A673 (cell line): ENCODE data around the gene INSYN1. TPM values are rescaled to one million over a fixed set of nuclear protein-coding genes. Genes with fewer than 3 reads are reported as not detected.

Experiments
- BruUV-seq: library from RNA; stranded (reverse); fragments of 400-500 nt; replicated peaks from 2 replicates; lab custom pipeline; 2021; lab: Mats Ljungman, UMichigan
- CTCF ChIA-PET: fragments of 300-600 bp; sonication (Branson Sonifier 250); formaldehyde crosslinking; loops from one replicate; lab custom pipeline; 2022; ENCODE audit warnings: antibody characterized with exemption; lab: Charles Lee
- POLR2A ChIA-PET: fragments of 300-600 bp; sonication (Branson Sonifier 250); formaldehyde crosslinking; loops from one replicate; lab custom pipeline; 2022; ENCODE audit warnings: antibody characterized with exemption; ENCODE audit not compliant: low non-redundant PET; lab: Charles Lee
- DNase-seq: peaks from one replicate; pipeline ENCODE4 v3.0.0-alpha.2; 2015; ENCODE audit warnings: low spot score
- H3K27ac ChIP-seq: fragments of 200-600 bp; sonication (generic); 2 replicates; pipeline ENCODE4 v1.5.1; 2016; ENCODE audit warnings: mixed run types, low read depth, mild to moderate bottlenecking, mixed read lengths, antibody characterized with exemption, low read length; ENCODE audit not compliant: poor library complexity, severe bottlenecking
- H3K27me3 ChIP-seq: fragments of 200-600 bp; sonication (generic); replicated peaks from 2 replicates; pipeline ENCODE4 v1.6.1; 2017; ENCODE audit warnings: mixed run types, low read depth, mild to moderate bottlenecking, mixed read lengths, antibody characterized with exemption, low read length; ENCODE audit not compliant: insufficient read depth, poor library complexity
- H3K36me3 ChIP-seq: fragments of 200-600 bp; sonication (generic); 2 replicates; pipeline ENCODE4 v1.6.1; 2016; ENCODE audit warnings: mixed run types, mild to moderate bottlenecking, mixed read lengths, antibody characterized with exemption, low read length; ENCODE audit not compliant: insufficient read depth, poor library complexity, severe bottlenecking
- H3K4me1 ChIP-seq: fragments of 200-600 bp; sonication (generic); 2 replicates; pipeline ENCODE4 v1.6.1; 2017; ENCODE audit warnings: mixed run types, mild to moderate bottlenecking, mixed read lengths, antibody characterized with exemption, low read length; ENCODE audit not compliant: insufficient read depth, poor library complexity, severe bottlenecking
- H3K4me3 ChIP-seq: fragments of 200-600 bp; sonication (generic); 2 replicates; pipeline ENCODE4 v1.5.1; 2016; ENCODE audit warnings: low read depth, mixed run types, mild to moderate bottlenecking, mixed read lengths, low read length; ENCODE audit not compliant: poor library complexity, severe bottlenecking
- H3K9me3 ChIP-seq: fragments of 200-600 bp; sonication (generic); 2 replicates; pipeline ENCODE4 v1.6.1; 2016; ENCODE audit warnings: mixed run types, low read depth, mild to moderate bottlenecking, mixed read lengths, antibody characterized with exemption, low read length; ENCODE audit not compliant: poor library complexity, severe bottlenecking
- CTCF ChIP-seq: fragments of 300-800, 200-600 bp; sonication (generic); conservative IDR thresholded peaks from 2 replicates; pipeline ENCODE4 v1.5.1; 2017; ENCODE audit warnings: low read depth, mild to moderate bottlenecking, antibody characterized with exemption, low read length, moderate library complexity, mixed read lengths
- EZH2 ChIP-seq: fragments of 200-600 bp; sonication (generic); IDR thresholded peaks from 2 replicates; pipeline ENCODE4 v1.6.1; 2017; ENCODE audit warnings: borderline replicate concordance, low read depth, mild to moderate bottlenecking, mixed read lengths, antibody characterized with exemption, low read length; ENCODE audit not compliant: poor library complexity, severe bottlenecking
- intact Hi-C: fragments of 100-400 bp; cut with micrococcal nuclease; formaldehyde crosslinking; loops from one replicate; pipeline ENCODE4 v1.10.0; 2022; ENCODE audit not compliant: unreplicated experiment
- total RNA-seq: library from RNA; stranded (reverse); gene quantifications from 2 replicates; pipeline ENCODE4 v1.2.3, GENCODE V29; 2021

The INSYN1 gene
- total RNA-seq, 1 experiment from 2014 or later, result 0.54 TPM

GRCh38 chr15:73716417-73716816 is 36.7 kb downstream of the INSYN1 start:
- intact Hi-C loops, result no loop called here
- no peak for DNase-seq

DNA sequence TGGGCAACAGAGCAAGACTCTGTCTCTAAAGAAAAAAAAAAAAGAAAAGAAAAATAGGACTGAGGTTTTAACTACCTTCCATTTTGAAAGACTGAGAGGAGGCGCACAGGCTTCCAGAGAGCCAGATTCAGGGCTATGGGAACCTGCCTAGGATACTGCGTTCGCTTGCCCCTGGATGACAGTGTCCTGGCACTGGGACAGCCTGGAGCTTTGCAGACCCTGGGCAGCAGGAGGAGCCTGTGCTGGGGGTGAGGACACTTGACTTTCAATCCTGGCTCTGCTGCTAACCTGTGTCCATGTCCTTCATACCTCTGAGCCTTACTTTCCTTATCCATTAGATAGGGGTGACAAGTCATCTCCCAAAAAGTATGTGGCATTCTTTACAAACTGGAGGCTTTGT is 37.7 kb downstream of the INSYN1 start:
- POLR2A ChIA-PET, result no interaction called here
- Histone ChIP-seq H3K27me3 (no peaks in the 10 kb centered on the region), H3K4me1 (peaks cover 5% of the 10 kb centered on the region), H3K9me3 (no peaks in the 10 kb centered on the region), H3K36me3 (peaks cover 2% of the 10 kb centered on the region), H3K27ac (no peak overlapping the region), H3K4me3 (no peak overlapping the region)
- TF ChIP-seq EZH2, result no peak
- no peak for TF ChIP-seq CTCF
- intact Hi-C loops, result no loop called here
- CTCF ChIA-PET, result no interaction called here
- no TSS peak for BruUV-seq
- no peak for DNase-seq

More at GRCh38 chr15:73716417-73716816, 36.7 kb downstream of the INSYN1 start:
- Histone ChIP-seq H3K27me3 (no peaks in the 10 kb centered on the region), H3K36me3 (peaks cover 2% of the 10 kb centered on the region), H3K9me3 (no peaks in the 10 kb centered on the region), H3K27ac (no peak overlapping the region), H3K4me3 (no peak overlapping the region), H3K4me1 (peaks cover 5% of the 10 kb centered on the region)
- ChIA-PET CTCF (no interaction called here), POLR2A (no interaction called here)
- no peak for TF ChIP-seq EZH2
- TF ChIP-seq CTCF, result no peak
- BruUV-seq, result no TSS peak

- intact Hi-C loops, result no loop called here
- no peak overlapping the region for H3K4me3 ChIP-seq
- peaks cover 5% of the 10 kb centered on the region for H3K36me3 ChIP-seq
- CTCF ChIA-PET, result no interaction called here
- no TSS peak for BruUV-seq
- no peak overlapping the region for H3K27ac ChIP-seq
- no peaks in the 10 kb centered on the region for H3K27me3 ChIP-seq
- TF ChIP-seq EZH2, result no peak
- TF ChIP-seq CTCF, result no peak
- no peak for DNase-seq
- H3K4me1 ChIP-seq, result peaks cover 5% of the 10 kb centered on the region
- H3K9me3 ChIP-seq, result no peaks in the 10 kb centered on the region
- POLR2A ChIA-PET, result no interaction called here
Measured at GRCh38 chr15:73714695-73715301, 38.4 kb downstream of the INSYN1 start.
